ENCODE results near the gene TMEM184A. TPM values are rescaled to one million over a fixed set of nuclear protein-coding genes. Genes with fewer than 3 reads are reported as not detected.

TMEM184A gene
- total RNA-seq, 1 experiment from 2014 or later, result 21.4 TPM

DNA sequence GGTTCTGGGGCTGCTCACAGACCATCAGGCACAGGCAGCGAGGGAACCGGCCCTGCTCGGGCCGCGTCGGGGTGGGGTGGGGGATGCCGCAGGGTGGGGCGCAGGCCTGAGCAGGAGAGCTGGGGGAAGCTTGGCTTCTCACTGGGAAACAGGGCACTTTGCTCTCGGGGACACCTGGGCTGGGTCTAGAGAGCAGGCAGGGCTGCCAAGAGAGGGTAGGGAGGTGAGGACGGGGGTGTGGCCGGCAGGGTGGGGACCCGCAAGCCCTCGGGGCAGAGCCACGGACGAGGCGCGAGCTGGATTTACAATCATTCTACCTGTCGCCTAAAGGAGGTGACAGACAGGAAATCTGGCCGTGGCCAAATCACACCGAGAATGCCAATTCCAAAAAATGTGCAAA, 62.9 kb downstream of the TMEM184A start:
- no peak for DNase-seq
- no peaks in the 10 kb centered on the region for H3K4me1 ChIP-seq (replicated peaks; ENCODE audit: insufficient read depth)
- BruUV-seq (replicated peaks), result no TSS peak
- no peaks in the 10 kb centered on the region; the same call in 1 of the 2 replicates for H3F3A ChIP-seq (ENCODE audit: insufficient read depth, low read depth)
- intact Hi-C loops (cut with micrococcal nuclease; ENCODE audit: unreplicated experiment), result no loop called here
- H3K9me3 ChIP-seq (ENCODE audit: insufficient read depth, low read depth), result no peaks in the 10 kb centered on the region
- no peaks in the 10 kb centered on the region for H3K9me2 ChIP-seq (ENCODE audit: insufficient read depth)
- no peak for TF ChIP-seq EZH2 (IDR thresholded peaks at IDR 0.05; ENCODE audit: low read depth)
- TF ChIP-seq, protein P1, sequence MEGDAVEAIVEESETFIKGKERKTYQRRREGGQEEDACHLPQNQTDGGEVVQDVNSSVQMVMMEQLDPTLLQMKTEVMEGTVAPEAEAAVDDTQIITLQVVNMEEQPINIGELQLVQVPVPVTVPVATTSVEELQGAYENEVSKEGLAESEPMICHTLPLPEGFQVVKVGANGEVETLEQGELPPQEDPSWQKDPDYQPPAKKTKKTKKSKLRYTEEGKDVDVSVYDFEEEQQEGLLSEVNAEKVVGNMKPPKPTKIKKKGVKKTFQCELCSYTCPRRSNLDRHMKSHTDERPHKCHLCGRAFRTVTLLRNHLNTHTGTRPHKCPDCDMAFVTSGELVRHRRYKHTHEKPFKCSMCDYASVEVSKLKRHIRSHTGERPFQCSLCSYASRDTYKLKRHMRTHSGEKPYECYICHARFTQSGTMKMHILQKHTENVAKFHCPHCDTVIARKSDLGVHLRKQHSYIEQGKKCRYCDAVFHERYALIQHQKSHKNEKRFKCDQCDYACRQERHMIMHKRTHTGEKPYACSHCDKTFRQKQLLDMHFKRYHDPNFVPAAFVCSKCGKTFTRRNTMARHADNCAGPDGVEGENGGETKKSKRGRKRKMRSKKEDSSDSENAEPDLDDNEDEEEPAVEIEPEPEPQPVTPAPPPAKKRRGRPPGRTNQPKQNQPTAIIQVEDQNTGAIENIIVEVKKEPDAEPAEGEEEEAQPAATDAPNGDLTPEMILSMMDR (conservative IDR thresholded peaks at IDR 0.05), result no peak
- 0 out of 2 replicates have a peak, but pooled peaks cover under 1% of the 10 kb centered on the region for H3K36me3 ChIP-seq (ENCODE audit: low read depth)
- no peak overlapping the region for H3K4me2 ChIP-seq
- peaks cover 11% of the 10 kb centered on the region for H4K20me1 ChIP-seq (ENCODE audit: insufficient read depth)
- CTCF ChIA-PET, result no interaction called here
- POLR2A ChIA-PET (ENCODE audit: unreplicated experiment), result no interaction called here
- H3K27ac ChIP-seq, result no peak overlapping the region
- H3K79me2 ChIP-seq (ENCODE audit: low read depth), result no peaks in the 10 kb centered on the region
- H3K4me3 ChIP-seq, result no peak overlapping the region
- H2AFZ ChIP-seq, result no peak overlapping the region
- H3K27me3 ChIP-seq (ENCODE audit: insufficient read depth, low read depth), result no peaks in the 10 kb centered on the region

DNA sequence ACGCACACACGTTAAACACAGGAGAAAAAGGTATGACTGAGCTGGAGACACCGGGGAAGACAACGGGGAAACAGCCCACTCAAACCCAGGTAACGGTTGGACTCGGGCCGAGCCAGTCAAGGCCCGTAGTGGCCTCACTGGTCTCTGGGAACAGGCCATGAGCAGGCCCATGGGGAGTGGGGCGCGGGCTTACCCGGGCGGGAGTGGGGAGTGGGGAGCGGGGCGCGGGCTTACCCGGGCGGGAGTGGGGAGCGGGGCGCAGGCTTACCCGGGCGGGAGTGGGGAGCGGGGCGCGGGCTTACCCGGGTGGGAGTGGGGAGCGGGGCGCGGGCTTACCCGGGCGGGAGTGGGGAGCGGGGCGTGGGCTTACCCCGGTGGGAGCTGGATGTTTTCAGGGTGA, 63.4 kb downstream of the TMEM184A start:
- Histone ChIP-seq H3K27me3 (ENCODE audit: insufficient read depth, low read depth) (no peaks in the 10 kb centered on the region), H3K4me1 (replicated peaks; ENCODE audit: insufficient read depth) (no peaks in the 10 kb centered on the region), H4K20me1 (ENCODE audit: insufficient read depth) (peaks cover 11% of the 10 kb centered on the region), H2AFZ (no peak overlapping the region), H3K9me2 (ENCODE audit: insufficient read depth) (no peaks in the 10 kb centered on the region), H3K4me2 (no peak overlapping the region), H3K79me2 (ENCODE audit: low read depth) (no peaks in the 10 kb centered on the region), H3K36me3 (ENCODE audit: low read depth) (0 out of 2 replicates have a peak, but pooled peaks cover 5% of the 10 kb centered on the region), H3K27ac (no peak overlapping the region), H3K9me3 (ENCODE audit: insufficient read depth, low read depth) (no peaks in the 10 kb centered on the region), H3F3A (ENCODE audit: insufficient read depth, low read depth) (no peaks in the 10 kb centered on the region; the same call in 1 of the 2 replicates), H3K4me3 (no peak overlapping the region)
- ChIA-PET CTCF (no interaction called here), POLR2A (ENCODE audit: unreplicated experiment) (no interaction called here)
- DNase-seq, result no peak
- intact Hi-C loops (cut with micrococcal nuclease; ENCODE audit: unreplicated experiment), result no loop called here
- no TSS peak for BruUV-seq (replicated peaks)
- TF ChIP-seq, protein P1 (conservative IDR thresholded peaks at IDR 0.05), result no peak
- TF ChIP-seq EZH2 (IDR thresholded peaks at IDR 0.05; ENCODE audit: low read depth), result no peak

Other genes with a start within 250 kb of the TMEM184A start
- gene MICALL2, start 96.7 kb downstream of the TMEM184A start, total RNA-seq (2021), result 104 and 115 TPM in 2 replicates
- 124 and 170 TPM in 2 replicates for gene INTS1, start 51.8 kb downstream of the TMEM184A start, total RNA-seq (2021)
- gene MAFK, start 25.5 kb downstream of the TMEM184A start, total RNA-seq (2021), result 43.1 and 70.8 TPM in 2 replicates
- gene PSMG3, start 13.8 kb upstream of the TMEM184A start, total RNA-seq (2021), result 63.3 and 78.9 TPM in 2 replicates
- 0.09 and 0.13 TPM in 2 replicates for gene ELFN1, start 114.1 kb upstream of the TMEM184A start, total RNA-seq (2021)

Measured in PC-9 (cell line).